ENCODE results near the gene PNPLA5. TPM values are rescaled to one million over a fixed set of nuclear protein-coding genes. Genes with fewer than 3 reads are reported as not detected.

Gene PNPLA5
- polyA plus RNA-seq, 2 of the 4 experiments (the other 2 are of a cell fraction) = not detected

- no peak for TF ChIP-seq MYC (IDR thresholded peaks at IDR 0.05; ENCODE audit: borderline replicate concordance, low read length)
- TF ChIP-seq TFCP2L1 (CRISPR knock-in tag; IDR thresholded peaks at IDR 0.05) = no peak
- TF ChIP-seq PHF8 (IDR thresholded peaks at IDR 0.05; ENCODE audit: borderline replicate concordance, low read depth) = no peak
- no peak for TF ChIP-seq CEBPB (IDR thresholded peaks at IDR 0.05)
- no peak for TF ChIP-seq REST (IDR thresholded peaks at IDR 0.05)
- no peak for TF ChIP-seq ZC3H11A (IDR thresholded peaks at IDR 0.05)
- no peak for TF ChIP-seq JUN (IDR thresholded peaks at IDR 0.05)
- no peak for TF ChIP-seq RCOR1 (IDR thresholded peaks at IDR 0.05; ENCODE audit: low read depth, low read length)
- TF ChIP-seq EHF (CRISPR knock-in tag; IDR thresholded peaks at IDR 0.05) = no peak
- TF ChIP-seq HES2 (IDR thresholded peaks at IDR 0.05) = no peak
- TF ChIP-seq USF2 (IDR thresholded peaks at IDR 0.05) = no peak
- no peak for TF ChIP-seq CBX2 (IDR thresholded peaks at IDR 0.05; ENCODE audit: borderline replicate concordance, low read depth)
- no peak for TF ChIP-seq GATA3 (IDR thresholded peaks at IDR 0.05; ENCODE audit: borderline replicate concordance)
- TF ChIP-seq FOXS1 (CRISPR knock-in tag; IDR thresholded peaks at IDR 0.05) = no peak
- TF ChIP-seq ATOH8 (CRISPR knock-in tag; IDR thresholded peaks at IDR 0.05; ENCODE audit: low read depth) = no peak
- TF ChIP-seq SMC3 (IDR thresholded peaks at IDR 0.05) = no peak
- TF ChIP-seq POLR2A (IDR thresholded peaks at IDR 0.05; ENCODE audit: low read length) = no peak
- TF ChIP-seq ZFP36 (IDR thresholded peaks at IDR 0.05; ENCODE audit: borderline replicate concordance, partially characterized antibody) = no peak
- no peak for TF ChIP-seq MAFK (IDR thresholded peaks at IDR 0.05; ENCODE audit: partially characterized antibody)
- TF ChIP-seq JUNB (IDR thresholded peaks at IDR 0.05) = no peak
- CTCF ChIA-PET = interaction anchor here (0.6 to 5.0 kb wide), 3 partner anchors 9 to 448 kb away, joined by 3 to 18 read pairs (median 3); no protein-coding TSS in a partner anchor
- Histone ChIP-seq H3K9me3 (no peaks in the 10 kb centered on the region), H3K4me3 (no peak overlapping the region), H3K4me1 (no peaks in the 10 kb centered on the region), H3K27ac (no peak overlapping the region), H3K4me2 (no peak overlapping the region)
- ATAC-seq = no peak
- DNase-seq (ENCODE audit: low read depth in 1 of 2, low spot score in 1 of 2) = no peak
- POLR2A ChIA-PET = no interaction called here
- no peak for FAIRE-seq
- WGBS (ENCODE audit: missing lambda C conversion rate) = 60% methylated on average over 7 of the region's 36 CpGs
Measured at GRCh38 chr22:43833286-43834240, 58.2 kb downstream of the PNPLA5 start.

Data from A549 (cell line).